GM19467 (cell line): ENCODE results near the gene FBXL20.
"Not testable (repeated sequence)": the region's sequence is repeated elsewhere in the genome, so short reads cannot be mapped to it uniquely, and the experiment has no call there.

ENCODE experiments used
- ATAC-seq: cut with Tn5 transposase; IDR thresholded peaks from one replicate; pipeline ENCODE4 v1.9.1; 2021; ENCODE audit warnings: mild to moderate bottlenecking, moderate library complexity; ENCODE audit not compliant: unreplicated experiment

The FBXL20 gene

DNA sequence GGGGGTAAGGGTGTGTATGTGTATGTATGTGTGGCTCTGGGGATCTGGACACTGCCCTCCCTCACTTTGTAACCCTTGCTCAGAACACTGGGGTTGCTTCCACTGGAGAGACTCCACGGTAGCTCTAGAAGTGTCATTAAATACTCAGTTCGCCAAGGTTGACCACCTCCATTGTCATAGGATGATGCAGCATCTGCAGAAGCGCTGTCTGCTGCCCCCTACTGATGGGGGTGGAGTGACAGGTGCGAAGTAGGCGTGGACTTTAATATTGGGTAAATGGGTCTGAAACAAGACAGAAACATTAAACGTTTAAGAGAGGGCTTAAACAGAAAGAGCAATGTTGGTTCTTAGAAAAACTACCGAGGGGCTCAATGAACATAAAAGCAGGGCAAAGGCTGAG lies 140.1 kb downstream of the FBXL20 start:
- ATAC-seq, result no peak

DNA sequence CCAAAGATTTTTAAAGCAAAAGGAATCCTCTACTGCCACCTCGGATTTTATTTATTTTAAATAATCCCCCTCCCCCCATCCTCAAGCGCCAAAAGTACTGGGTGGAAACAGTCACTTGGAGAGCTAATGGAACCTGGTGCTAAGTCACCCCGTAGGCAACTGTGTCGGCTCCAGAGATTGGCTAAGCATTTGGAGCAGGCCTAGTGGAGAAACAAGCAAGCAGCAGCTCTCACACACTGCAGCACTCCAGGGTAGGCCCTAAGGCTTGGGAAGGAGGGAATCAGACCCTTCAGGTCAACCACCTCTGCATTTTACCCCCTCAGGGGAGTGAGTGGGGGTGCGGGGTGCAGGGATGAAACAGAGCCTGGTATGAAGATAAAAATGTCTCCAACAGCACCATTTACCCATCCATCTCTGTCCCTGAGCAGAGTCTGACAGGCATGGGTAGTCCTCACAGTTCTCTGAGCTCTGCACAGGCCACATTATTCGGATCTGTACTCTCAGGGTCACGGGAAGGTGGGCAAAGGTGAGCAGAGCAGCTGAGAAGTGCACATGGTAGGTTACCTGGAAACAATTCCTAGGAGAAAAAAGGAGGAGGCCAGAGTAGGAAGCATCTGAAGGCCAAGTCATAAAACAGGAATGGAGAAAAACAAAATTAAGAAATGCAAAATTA lies 148.5 kb downstream of the FBXL20 start:
- no peak for ATAC-seq

DNA sequence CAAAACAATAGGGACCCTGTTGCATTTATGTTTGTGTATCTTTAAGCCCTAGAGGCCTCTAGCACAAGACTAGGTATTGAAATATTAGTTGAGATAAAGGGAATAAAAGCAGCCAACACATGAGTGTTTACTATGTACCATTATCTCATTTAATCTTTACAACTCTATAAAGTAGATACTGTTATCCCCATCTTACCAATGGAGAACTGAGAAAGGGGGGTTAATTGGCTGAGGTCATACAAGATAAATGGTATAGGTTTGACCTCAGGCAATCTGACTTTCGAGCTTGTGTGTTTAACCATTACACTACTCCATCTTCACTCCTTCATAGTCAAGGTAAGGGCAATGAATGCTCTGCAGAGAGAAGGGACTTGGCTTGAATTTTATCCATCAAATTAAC lies 149.4 kb downstream of the FBXL20 start:
- ATAC-seq, result no peak

DNA sequence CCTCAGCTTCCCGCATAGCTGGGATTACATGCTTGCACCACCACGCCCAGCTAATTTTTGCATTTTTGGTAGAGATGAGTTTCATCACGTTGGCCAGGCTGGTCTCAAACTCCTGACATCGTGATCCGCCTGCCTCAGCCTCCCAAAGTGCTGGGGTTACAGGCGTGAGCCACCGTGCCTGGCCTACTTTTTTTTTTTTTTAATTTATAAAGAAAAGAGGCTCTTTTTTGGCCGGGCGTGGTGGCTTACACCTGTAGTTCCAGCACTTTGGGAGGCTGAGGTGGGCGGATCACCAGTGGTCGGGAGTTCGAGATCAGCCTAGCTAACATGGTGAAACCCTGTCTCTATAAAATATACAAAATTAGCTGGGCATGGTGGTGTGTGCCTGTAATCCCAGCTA lies 151.3 kb downstream of the FBXL20 start:
- ATAC-seq, result not testable (repeated sequence)

DNA sequence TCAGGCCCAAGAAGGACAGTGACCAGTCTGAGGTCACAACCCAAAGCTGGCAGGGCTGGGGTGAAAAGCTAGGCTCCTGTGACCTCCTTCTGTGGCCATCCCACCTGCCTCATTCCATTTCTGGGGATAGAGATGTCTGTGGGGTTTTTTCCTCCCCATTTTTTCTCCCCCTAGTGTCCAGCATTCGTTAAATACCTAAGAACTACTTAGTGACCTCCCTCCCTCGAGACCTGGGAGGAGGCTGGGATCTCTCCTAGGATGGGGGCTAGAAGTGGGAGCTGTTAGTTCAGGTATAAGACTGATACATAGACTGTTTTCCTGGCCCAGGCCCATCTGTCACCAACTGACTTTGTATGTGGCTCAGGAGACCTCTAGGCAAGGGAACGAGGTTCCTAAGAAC lies 155.2 kb downstream of the FBXL20 start:
- no peak for ATAC-seq

DNA sequence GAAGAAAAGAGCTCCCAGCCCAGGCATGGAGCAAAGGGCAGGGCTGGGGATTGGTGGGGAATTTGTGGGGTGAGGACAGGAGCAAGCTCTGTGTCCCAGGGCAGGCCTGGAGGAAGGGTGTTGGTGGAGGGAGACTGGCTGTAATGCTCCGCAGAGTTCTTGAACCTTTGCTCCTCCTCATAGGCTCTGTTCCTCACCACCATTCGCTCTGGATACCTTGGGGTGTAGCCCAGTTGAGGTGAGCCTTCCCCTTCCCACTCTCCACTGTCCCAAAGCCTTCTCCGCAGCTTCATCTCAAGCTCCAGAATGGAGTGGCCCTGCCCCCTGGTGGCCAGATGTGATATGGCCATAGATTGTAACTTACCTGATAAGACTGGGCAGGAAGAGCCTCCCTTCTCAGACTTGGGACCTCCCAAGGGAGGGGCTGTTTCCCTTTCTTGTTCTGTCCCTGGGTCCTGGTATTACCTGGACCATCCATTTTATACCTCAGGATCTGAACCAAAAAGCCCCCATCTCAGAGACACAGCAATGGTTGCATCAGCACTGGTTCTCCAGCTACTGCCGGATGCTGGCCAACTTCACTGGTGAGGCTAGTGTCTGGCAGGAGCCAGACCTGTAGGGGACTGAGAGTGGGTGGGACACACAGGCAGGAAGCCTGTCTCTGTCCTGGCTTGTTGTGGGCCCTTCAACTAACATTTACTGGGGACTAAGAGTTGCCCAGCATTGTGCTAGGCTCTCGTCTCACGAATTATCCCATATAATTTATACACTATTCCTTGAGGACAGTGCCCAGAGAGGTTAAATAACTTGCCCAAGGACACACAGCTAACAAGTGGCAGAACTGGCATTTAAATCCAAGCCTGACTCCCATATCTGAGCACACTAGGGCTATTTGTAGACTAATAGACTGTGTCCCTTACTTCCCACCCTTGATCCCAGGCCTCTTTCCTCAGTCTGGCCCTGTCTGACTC lies 156.5 kb downstream of the FBXL20 start:
- ATAC-seq, result no peak

DNA sequence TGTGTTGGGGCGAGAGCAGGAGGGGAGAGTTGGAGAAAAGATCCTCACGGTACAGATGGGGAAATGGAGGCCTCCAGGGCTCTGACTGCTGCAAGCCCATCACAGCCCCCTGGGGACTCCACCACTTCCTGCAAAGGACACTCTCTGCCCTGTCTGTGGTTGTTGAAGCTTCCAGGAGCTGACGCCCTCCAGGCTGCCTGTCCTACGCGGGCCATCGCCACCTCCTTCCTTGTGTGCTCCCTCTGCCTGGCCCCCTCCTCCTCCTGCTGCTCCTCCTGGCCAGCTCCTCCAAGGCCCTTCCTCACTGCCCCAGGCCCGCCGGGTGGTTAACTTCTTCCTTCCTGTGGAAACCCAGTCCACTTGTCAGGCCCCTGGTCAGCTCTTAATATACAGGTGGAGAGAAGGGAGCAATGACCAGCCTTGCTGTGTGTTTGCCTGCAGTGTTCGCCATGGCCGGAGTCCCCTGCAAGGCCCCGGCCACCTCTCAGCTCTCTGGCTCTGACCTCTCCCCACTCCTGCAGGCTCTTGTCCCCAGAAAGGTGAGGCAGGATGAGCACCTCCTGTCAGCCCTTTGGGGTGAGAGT lies 157.3 kb downstream of the FBXL20 start:
- ATAC-seq, result no peak

DNA sequence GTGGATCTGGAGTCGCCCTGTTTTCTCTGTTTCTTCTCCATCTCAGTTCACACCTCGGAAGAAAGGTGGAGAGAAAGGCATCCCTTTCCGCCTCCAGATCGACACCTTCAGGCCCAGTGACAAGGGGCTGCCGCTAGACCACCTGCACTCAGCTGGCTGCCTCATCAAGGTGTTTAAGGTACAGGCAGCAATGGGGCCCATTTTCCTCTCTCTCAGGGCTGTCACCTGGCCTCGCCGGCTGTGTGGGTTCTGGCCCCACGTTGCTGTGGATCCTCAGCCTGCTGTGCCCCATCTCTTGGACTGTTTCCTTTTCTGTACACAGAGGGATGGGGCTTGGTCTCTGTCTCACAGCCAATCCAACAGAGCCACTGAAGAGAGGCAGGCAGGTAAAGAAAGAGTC lies 158.3 kb downstream of the FBXL20 start:
- ATAC-seq, result no peak

DNA sequence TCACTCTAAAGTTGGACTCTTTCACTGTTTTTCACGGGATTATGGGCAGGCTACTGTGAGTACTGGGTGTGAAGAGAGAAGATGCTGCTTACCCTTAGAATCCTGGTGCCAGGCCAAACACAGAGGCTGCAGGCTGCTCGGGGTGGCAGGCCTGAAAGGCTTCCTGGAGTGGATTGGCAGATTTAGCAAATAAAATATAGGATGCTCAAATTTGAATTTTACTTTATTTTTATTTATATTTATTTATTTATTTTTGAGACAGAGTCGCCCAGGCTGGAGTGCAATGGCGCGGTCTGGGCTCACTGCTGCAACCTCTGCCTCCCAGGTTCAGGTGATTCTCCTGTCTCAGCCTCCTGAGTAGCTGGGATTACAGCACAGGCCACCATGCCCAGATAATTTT lies 160.8 kb downstream of the FBXL20 start:
- no peak for ATAC-seq

DNA sequence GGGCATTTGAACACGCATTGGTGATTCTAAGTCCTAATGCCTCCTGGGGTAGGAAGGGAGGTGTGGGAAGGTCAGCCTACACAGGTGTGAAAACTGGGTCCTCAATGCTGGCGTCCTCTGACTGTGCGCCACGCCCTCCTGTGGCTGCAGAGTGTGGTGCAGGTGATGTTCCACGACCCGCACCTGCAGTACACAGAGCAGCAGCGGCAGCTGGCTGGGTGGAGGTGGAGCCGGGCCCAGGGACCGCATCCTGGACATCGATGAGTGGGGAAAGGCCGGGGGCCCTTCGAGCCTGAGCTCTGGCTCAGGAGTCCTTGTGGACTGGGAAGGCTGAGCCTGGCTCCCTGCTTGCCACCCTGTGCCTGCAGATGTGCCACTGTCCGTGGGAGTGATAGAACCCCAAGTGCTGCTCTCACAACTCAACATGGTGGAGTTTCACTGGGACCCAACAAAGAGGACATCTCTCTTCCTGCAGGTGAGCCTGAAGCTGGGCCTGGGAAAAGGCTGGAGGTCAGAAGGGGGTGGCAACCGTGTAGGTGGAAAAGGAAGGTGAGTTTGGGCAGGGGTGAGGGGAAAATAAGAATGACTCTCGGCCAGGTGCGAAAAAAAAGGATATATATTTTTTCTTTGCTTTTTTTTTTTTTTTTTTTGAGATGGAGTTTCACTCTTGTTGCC lies 161.6 kb downstream of the FBXL20 start:
- ATAC-seq, result no peak

DNA sequence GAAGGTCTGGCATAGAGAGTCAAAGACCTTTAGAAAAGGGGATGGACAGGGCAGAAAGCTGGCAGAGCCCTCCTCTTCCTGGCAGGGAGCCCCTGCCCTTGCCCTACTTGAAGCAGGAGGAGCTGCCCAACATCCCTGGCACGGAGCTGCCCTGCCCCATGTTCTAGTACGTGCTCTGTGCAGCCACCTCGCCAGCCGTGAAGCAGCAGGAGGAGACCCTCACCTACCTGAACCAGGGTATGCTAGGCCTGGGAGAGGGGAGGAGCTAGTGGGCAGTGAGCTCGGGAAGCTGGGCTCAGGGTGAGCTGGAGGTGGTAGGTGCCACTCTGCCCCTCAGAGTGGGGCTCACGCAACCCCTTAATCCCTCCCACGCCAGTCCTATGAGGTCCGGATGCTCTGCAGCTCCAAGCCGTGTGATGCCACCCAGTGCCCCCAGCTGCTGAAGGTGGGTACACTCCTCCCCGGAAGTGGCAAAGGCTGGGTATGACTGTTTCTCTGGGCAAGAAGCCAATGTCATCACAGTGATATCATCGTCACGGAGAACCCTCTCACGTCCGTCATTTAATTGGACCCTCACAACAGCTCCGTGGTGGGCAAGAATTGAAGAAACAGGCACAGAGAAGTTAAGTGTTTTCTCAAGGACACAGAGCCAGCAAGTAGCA lies 163.0 kb downstream of the FBXL20 start:
- no peak for ATAC-seq

DNA sequence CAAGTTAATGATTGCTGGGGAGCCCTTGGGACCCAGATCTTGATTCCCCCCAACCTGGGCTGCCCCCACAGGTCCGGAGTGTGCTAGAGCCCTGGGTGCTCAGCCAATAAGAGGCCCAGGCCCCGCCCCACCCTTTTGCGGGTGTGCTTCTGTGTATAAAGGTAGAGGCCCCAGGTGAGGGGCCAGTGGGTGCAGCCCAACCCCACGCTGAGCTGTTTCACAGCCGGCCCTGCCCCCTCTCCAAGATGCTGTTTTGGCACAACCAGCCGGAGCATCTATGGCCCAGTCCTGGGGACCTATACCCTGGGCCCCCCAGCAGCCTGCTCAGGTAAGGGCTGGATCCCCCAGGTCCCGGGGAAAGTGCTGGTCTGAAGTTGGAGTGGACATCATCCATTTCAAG lies 163.8 kb downstream of the FBXL20 start:
- no peak for ATAC-seq

DNA sequence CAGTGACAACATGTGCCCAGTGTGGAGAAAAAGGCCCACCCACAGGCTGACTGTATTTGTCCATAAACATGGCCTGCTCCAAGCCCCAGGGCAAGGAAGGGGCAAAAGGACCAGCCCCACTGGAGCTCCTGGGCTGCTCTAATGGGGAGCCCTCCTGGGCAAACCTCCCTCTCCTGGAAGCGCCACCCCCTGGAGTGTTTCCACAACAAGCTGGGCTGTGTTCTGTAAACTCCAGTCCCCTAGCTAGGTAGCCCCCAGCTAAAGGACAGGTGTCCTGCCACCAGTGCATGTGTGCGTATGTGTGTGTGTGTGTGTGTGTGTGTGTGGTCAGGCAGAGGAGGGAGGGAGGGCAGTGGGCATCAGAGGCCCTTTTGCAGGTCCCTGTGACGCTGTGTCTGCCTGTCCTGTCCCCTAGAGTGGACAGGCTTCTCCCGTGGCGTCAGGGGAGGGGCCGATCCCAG lies 164.4 kb downstream of the FBXL20 start:
- no peak for ATAC-seq

DNA sequence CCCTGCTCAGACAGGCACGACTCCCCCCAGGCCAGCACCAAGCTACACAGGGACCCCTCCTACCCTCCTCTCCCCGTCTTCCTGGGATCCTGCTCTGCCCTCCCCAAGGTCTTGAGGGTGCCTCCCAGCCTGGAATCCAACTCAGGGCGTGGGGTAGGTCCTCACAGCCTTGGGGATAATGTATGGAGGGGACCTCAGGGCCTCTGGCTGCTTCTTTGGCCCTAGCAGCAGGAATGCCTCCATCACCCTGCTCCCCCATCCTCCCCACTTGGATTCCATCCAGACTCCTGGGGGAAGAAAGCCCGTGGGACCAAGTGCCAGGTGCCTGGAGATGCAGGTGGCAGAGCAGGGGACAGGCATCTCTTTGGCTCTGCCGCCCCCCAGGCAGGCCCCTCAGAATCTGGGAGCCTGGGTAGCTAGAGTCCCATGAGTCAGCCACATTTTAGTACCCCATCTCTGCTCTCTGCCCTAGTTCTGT lies 164.9 kb downstream of the FBXL20 start:
- no peak for ATAC-seq

DNA sequence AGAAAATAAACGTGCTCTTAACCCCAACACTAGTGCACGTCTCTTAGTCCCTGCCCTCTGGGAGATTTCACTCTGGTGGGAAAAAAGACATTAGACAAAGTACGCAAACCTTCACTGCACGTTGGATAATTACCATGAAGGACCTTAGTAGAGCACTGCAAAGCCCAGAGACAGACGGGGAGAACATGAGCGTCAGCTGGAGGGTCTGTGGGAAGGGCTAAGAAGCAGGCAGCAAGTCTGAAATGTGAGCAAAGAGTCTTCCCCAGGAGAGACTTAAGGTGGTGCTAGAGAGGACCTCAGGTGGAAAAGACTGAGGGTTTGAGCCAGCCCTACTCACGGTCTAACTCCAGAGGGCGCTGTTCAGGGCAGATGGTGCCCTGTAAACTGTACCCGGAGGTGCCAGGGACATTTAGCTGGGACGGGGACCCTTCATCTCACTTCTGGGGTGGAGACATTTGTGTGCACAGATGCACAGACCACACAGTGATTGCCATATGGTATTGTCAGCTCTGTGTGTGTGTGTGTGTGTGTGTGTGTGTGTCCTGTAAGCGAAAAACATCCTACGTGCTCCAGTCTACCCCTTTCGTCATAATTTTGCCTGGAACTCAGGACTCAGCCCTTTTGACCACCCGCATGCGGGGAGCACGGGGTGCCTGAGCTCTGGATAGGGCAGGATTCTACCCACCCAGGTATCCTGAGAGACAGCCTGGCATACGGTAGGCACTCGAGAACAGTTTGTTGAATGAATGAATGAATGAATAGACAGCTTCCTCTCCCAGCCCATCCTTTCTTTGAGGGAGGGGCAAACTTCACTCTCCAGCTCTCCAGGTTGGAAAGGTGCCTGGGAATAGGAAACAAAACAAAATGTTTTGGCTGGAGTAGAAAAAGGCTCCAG lies 165.6 kb downstream of the FBXL20 start:
- ATAC-seq, result no peak

DNA sequence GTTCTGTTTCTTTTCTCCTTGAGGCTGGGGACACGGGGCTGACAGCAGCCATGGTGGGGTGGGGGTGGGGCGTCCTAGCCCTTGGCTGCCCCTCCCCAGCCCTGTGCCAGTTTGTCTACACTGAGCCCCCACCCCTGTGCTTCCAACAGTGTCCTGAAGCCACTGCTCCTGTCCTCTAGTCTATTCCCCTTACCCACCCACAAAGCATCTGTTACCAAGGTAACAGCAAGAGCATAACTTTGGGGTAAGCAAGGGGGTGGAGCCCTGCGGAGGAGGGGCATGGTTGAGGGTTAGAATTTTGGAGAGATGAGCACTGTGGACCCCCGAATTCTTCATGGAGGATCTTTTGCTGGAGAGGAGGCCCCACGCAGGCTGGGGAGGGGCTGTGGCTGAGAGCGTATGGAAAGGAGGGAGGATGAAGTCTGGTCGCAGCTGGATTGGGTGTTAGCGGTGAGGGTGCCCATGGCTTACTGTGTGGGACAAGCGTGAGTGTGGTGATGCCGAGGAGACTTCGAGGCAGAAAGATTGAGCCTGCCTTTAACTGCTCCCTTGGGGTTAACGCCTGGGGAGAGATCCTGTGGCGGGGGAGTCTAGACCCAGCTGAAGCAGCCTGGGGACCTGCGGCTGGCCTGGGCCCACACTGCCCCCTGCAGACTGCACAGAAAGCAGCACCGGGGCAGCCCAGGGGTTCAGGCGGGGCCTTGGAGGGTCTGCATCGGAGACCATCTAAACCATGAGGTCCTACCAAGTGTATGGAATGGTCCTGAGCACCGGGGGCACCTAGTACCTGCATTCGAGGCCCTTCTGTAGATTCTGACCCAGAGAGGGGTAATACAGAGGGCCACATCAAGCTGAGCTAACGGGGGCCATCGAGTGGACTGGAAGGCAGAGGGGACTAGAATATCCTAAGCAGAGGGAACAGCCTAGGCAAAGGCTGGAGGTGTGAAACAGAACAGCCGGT lies 169.6 kb downstream of the FBXL20 start:
- ATAC-seq, result no peak

DNA sequence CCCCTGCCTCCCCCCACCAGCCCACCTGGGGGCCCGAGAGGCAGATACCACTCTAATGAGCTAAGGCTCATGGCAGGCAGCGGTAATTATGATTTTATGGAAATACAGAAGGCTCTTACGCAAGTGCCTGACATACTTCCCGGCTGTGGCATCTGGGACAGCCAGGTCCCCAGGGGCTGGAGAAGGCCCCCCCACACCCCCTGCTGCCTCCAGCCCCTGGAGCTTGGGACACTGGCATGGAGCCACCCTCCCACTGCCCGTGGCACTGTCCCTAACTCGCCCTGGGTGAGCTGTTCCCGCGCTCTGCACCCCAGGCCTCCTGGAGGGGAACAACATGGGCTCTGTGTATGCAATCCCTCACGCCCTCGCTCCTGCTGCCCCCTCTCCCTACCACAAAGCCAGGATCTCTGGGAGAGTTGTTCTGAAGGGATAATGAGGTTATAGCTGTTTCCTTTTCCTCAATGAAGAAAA lies 170.3 kb downstream of the FBXL20 start:
- no peak for ATAC-seq

DNA sequence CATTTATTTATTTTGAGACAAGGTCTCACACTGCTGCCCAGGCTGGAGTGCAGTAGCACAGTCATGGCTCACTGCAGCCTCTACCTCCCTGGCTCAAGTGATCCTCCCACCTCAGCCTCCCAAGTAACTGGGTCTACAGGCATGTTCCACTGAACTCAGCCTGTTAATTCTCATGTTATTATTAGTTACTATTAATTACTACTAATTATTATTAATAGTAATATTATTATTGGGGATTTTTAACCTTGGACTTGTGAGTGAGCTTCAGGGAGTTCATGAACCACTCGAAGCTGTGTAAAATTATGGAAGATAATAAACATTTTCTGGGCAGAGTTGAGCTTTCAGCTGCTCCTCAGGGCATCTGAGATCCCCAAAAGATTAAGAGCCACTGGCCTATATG lies 171.1 kb downstream of the FBXL20 start:
- no peak for ATAC-seq
